HG03064 (cell line): ENCODE data around the gene ARMC2.
"Not testable (repeated sequence)": the region's sequence is repeated elsewhere in the genome, so short reads cannot be mapped to it uniquely, and the experiment has no call there.

Experiments used
- ATAC-seq: cut with Tn5 transposase; IDR thresholded peaks from one replicate; pipeline ENCODE4 v1.9.1; 2021; ENCODE audit warnings: low read depth; ENCODE audit not compliant: unreplicated experiment

Gene ARMC2

DNA sequence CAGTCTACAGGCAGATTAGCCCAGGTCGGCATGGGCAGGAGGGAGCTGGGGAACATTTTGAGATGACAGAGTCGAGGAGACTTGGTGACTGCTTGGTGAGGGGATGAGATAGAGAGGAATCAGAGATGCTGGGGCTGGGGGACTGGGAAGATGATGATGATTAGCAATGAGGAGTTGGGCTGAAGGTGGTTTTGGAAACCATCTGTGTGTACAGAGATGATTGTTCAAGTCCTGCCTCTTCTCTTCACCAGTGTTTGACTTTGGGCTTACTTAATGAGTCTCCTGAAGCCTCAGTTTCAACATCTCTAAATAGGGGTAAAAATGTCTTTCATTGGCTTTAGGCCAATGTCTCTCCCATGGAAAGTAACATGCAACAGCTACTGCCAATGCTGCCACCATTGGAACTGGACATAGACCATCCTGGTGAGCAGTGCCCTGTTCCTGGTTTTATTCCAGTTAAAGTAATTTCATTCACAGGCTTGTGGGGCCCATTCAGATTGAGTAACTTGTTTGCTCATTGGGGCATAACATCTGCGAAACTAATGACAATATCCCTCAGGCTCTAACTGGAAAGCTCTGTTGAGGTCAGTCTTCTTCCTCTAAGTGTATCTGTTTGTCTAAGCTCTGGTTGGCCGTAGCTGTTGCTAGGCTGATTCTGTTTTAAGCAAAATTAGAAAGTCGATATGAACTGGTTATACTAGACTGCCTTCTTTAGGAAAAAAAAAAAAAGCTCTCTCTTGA lies 99.1 kb downstream of the ARMC2 start:
- ATAC-seq, result no peak

GRCh38 chr6:108948181-108948661 lies 100.0 kb downstream of the ARMC2 start:
- no peak for ATAC-seq

GRCh38 chr6:108951351-108951953 lies 103.2 kb downstream of the ARMC2 start:
- no peak for ATAC-seq

- ATAC-seq, result no peak
Measured at GRCh38 chr6:108952776-108953486, 104.7 kb downstream of the ARMC2 start.

- no peak for ATAC-seq
Measured at GRCh38 chr6:108953681-108954080, 105.5 kb downstream of the ARMC2 start.

DNA sequence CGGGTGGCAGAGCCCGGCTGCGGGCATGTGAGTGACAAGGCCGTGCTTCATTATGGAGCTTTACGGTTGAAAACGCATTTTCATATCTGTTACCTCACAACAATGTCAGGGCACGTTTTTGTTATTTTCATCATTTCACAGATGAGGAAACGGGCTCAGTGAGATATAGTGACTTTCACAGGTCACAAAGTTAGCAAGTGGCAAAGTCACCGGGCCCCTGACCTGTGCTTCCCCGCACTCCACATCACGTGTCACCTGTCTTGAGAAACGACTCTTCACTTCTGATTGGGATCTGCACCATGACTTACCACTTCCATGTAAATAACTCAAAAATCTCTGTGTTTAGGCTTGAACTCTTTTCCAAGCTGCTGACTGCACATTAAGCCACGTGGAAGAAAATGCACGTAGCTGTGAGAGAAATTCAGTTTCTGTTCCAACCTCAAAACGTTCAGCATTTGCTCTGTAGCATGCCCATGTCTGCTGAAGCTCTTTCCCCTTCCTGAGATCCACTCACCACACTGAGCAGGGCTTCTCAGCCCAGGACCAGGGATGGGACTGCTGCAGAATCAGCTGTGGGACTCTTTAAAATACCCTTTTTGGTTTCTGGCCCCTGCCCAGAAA lies 107.2 kb downstream of the ARMC2 start:
- ATAC-seq, result no peak

GRCh38 chr6:108957221-108957620 lies 109.0 kb downstream of the ARMC2 start:
- ATAC-seq, result no peak

DNA sequence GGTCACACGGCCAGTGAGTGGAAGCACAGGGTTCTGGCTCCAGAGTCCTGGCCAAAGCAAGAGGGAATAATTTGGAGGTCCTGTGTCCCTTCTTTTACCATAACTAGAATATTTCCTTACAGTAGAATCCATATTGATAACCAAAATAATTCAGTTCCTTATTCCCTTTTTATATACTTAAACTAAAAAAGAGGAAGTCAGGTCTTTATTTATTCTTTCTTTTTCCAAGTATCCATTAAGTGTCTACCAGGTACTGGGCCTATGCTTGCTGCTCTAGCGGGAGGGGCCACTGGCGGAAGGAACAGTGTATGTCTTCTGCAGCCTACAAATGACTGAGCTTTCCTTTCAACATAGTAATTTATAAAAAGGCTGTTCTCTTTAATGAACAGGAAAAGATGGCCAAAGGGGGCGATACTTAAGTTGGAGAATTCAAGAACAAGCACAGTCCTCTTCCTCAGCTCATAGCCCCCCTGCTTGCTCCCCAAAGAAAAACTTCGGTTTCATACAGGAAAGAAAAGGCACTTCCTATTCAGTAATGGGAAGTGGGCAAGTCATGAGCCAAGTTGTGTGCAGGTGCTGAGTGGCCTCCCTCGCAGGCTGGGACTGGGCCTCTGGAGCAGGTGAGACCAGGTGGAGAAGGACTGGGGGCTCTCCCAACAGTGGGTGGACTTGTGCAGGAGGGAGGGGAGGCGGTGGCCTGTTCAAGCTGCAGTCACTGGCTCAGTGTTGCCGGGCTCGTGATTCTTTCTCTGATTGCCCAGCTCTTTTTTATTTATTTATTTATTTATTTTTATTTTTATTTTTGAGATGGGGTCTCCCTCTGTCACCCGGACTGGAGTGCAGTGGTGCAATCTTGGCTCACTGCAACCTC lies 110.9 kb downstream of the ARMC2 start:
- ATAC-seq, result no peak

- no peak for ATAC-seq
Measured at GRCh38 chr6:108959972-108960582, 111.9 kb downstream of the ARMC2 start.

DNA sequence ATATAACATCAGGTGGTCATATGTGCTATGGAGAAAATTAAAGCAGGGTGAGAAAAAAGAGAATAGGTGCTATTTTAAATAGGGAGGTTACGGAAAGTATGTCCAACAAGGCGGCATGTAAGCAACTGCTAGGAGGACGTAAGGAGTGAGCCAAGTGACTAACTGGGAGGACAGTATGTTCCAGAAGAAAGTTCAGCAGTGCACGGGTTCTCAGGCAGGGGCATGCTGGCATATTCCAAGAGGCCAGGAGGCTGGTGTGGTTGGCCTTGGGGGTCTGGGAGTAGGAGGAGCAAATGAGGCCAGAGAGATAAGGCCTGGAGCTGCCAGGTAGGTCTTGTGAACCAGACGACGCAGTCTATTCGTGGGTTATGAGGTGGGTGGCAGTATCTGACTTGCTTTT lies 112.4 kb downstream of the ARMC2 start:
- ATAC-seq, result no peak

DNA sequence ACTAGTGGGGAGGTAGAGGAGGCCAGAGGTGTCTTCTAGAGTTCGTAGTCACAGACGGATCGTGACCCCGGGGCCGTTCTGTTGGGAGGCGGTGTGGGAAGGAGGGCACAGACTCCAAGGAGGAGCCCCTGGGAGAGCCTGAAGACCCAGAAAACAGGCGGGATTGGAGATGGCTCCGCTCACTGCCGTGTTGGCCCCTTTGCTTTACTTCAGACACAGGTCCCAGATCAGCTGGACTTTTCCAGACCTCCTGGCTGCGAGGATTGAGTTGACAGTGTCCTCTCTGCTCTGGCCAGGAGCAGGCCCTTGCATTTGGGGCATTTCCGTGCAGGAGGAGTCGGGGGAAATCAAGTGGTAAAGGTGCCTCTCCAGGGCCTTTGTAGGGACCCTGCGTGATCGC lies 112.9 kb downstream of the ARMC2 start:
- ATAC-seq, result no peak

DNA sequence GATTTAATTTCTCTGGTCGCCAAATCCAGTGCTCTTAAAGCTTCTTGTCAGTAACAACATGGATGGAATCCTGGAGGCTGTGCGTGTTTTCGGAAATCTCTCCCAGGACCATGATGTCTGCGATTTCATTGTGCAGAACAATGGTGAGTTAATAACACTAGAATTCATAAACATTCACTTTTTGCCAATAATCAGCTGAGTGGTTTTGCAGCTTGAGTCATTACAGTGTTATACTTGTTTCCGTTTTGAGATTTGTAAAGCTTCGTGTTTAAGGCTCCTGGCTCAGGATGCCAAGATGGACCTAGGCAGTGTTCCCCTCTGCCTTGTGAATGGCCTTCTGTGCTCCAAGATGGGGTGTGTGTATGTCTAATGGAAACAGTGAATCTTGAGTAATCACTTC lies 113.8 kb downstream of the ARMC2 start:
- ATAC-seq, result no peak

DNA sequence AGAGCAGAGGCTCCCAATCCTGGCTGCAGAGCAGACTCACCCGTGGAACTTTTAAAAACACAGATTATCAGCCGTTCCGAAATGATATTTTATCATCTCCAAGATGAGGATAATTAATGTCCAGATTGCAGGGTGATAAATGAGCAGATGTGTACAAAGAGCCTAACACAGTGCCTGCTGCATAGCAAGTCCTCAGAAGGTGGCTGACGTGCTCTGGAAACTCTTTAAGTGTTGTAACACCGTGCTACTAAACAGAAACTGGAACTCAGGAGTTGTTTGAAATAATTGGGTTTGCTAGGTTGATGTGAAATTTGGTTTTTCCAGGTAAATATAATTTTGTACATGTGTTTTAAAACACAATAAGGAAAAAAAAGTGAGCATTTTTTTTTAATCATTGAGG lies 118.0 kb downstream of the ARMC2 start:
- no peak for ATAC-seq

GRCh38 chr6:108966855-108967755 lies 118.9 kb downstream of the ARMC2 start:
- ATAC-seq, result no peak

- ATAC-seq, result no peak
Measured at GRCh38 chr6:108968325-108969316, 120.4 kb downstream of the ARMC2 start.

- no peak for ATAC-seq
Measured at GRCh38 chr6:108969776-108970175, 121.6 kb downstream of the ARMC2 start.

DNA sequence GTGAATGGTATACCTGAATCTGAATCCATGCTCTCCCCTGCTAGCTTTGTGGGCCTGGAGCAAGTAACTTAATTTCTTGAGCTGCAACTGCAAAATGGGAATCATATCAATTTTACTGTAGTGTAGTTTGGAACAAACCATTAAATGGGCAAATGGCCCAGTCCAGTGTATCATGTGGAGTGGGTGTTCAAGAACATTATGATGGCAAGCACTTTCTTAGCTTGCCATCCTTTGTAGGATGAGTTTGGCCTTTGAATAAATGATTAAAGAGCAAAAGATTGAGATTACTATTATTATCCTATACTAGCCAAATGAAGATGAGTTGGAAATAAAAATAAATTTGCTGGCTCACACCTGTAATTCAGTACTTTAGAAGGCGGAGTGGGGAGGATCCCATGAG lies 126.0 kb downstream of the ARMC2 start:
- no peak for ATAC-seq

- ATAC-seq, result not testable (repeated sequence)
Measured at GRCh38 chr6:108978638-108979037, 130.4 kb downstream of the ARMC2 start.
